AG09319 (cell line): Measurements from ENCODE around the gene PDZD8.

Source experiments
- DNase-seq: peaks from one replicate; pipeline ENCODE4 v3.0.0-alpha.2; 2010; ENCODE audit warnings: low read depth; ENCODE audit errors: extremely low read depth
- TF ChIP-seq, protein P1 (sequence below): IDR thresholded peaks from 2 replicates; pipeline ENCODE4 v1.5.1; 2011; ENCODE audit warnings: low read depth, mild to moderate bottlenecking, inconsistent platforms, low read length, moderate library complexity

Gene PDZD8

DNA sequence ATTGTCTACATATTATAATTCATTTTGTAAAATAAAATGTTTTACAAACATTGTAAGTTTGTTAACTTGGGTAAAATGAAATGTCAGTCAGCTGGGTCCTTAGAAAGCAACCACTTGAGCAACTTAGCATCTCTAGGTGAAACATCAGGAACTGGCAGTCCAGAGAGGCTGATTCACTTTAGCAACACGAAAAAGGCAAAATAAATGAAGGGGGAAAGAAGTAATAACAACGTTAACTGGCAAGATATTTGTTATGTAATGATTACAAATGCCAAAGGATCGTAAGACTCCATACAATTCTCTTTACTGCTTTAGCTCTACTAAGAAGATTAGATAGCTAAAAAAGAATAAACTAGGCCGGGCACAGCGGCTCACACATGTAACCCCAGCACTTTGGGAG is 5.0 kb downstream of the PDZD8 start:
- no peak for DNase-seq
- TF ChIP-seq, protein P1, sequence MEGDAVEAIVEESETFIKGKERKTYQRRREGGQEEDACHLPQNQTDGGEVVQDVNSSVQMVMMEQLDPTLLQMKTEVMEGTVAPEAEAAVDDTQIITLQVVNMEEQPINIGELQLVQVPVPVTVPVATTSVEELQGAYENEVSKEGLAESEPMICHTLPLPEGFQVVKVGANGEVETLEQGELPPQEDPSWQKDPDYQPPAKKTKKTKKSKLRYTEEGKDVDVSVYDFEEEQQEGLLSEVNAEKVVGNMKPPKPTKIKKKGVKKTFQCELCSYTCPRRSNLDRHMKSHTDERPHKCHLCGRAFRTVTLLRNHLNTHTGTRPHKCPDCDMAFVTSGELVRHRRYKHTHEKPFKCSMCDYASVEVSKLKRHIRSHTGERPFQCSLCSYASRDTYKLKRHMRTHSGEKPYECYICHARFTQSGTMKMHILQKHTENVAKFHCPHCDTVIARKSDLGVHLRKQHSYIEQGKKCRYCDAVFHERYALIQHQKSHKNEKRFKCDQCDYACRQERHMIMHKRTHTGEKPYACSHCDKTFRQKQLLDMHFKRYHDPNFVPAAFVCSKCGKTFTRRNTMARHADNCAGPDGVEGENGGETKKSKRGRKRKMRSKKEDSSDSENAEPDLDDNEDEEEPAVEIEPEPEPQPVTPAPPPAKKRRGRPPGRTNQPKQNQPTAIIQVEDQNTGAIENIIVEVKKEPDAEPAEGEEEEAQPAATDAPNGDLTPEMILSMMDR, result no peak

- no peak for DNase-seq
- TF ChIP-seq, protein P1, result no peak
Measured at GRCh38 chr10:117367718-117368117, 7.5 kb downstream of the PDZD8 start.

DNA sequence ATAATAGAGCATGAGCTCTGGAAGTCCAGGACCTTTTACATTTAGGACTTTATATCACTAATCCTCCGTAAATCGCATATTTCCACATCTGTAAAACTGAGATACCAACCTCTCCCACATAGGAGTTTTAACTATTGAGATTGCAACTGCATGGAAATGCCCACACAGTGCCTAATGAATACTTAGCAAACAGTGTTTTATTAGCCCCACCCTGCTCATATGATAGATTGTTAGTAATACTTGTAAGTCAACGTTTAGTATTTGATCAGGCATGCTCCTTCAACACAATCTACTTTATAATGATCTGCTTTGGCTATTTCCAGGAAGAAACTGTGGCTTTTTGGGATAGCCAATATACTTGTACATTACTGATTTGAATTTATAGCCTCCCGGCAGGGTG is 8.5 kb downstream of the PDZD8 start:
- no peak for DNase-seq
- TF ChIP-seq, protein P1, result no peak

DNA sequence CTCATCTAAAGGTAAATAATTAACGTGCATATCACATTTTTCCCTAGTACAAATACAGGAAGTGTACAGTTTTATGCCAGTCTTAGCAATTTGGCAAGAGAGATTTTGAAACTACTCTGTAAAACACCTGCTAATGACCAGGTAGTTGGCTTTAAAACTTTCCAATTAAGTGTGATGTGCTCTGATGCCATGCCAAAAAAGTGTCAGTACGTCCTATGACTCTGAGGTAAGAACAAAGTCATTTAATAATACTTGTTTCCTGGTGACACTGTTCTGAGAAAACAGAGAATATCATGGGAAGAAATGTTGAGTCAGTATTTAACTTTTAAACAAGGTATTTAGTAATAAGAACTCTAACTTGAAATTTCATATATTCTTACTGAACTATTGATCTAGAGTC is 9.6 kb downstream of the PDZD8 start:
- DNase-seq, result no peak
- TF ChIP-seq, protein P1, result no peak

GRCh38 chr10:117364110-117364960 is 10.9 kb downstream of the PDZD8 start:
- DNase-seq, result no peak
- TF ChIP-seq, protein P1, result no peak

DNA sequence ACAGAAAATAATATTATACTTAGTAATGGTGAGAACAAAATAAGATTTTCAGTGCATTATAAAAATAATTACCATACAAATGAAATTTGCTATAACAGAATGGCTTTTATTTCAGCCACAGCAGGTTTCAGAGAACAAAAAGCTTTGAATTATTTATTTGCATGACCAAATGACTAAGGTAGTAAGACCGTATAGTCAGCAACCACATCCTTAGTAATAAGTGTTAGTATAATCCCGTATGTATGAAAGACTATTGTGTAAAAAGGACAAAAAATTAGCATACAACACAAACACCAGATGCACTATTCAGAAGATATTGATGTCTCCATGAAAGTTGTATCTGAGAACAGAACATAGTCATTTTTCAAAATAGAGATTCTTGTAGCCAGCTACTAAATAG is 12.2 kb downstream of the PDZD8 start:
- DNase-seq, result no peak
- TF ChIP-seq, protein P1, result no peak

- DNase-seq, result no peak
- TF ChIP-seq, protein P1, result no peak
Measured at GRCh38 chr10:117362313-117362712, 12.9 kb downstream of the PDZD8 start.
